K562 (cell line): Measurements from ENCODE around the gene TBX1. TPM values are rescaled to one million over a fixed set of nuclear protein-coding genes. Genes with fewer than 3 reads are reported as not detected.

ENCODE experiments used
- ASH1L ChIP-seq: fragments of 450-650 bp; IDR thresholded peaks from 2 replicates; pipeline ENCODE4 v1.6.1; 2018; ENCODE audit warnings: borderline replicate concordance, mild to moderate bottlenecking, low read depth; ENCODE audit not compliant: partially characterized antibody
- CREB3L1 ChIP-seq: fragments of 450-650 bp; IDR thresholded peaks from 2 replicates; pipeline ENCODE4 v1.6.1; 2014; ENCODE audit warnings: low read depth, mild to moderate bottlenecking, moderate library complexity, borderline replicate concordance
- NCOA2 ChIP-seq, 2 experiments: fragments of 450-650 bp; IDR thresholded peaks; 2 replicates each; pipeline ENCODE4 v1.6.1; 2018; ENCODE audit warnings: mild to moderate bottlenecking in 2 of 2, moderate library complexity in 1 of 2; ENCODE audit not compliant: partially characterized antibody in 2 of 2
- SP2 ChIP-seq: IDR thresholded peaks from 2 replicates; pipeline ENCODE4 v1.6.1; 2011; ENCODE audit warnings: mild to moderate bottlenecking, low read depth, low read length, moderate library complexity; ENCODE audit not compliant: poor library complexity, severe bottlenecking; ENCODE audit errors: extremely low read depth
- ZNF318 ChIP-seq, 2 experiments: fragments of 450-650 bp; IDR thresholded peaks; 2 replicates each; pipeline ENCODE4 v1.6.1; 2016; ENCODE audit warnings: mild to moderate bottlenecking in 2 of 2, borderline replicate concordance in 1 of 2, low read depth in 1 of 2, moderate library complexity in 1 of 2
- polyA plus RNA-seq, 8 experiments: library from polyadenylated mRNA; depleted of rRNA in 4 of 8; stranded (reverse) in 5 of 8; unstranded in 3 of 8; fragments of >200 nt; fragmentation: Nextera tagmentation in 2 of 8; fragmentation: Illumina TruSeq in 1 of 8; extraction: Ambion mirVana in 2 of 8; extraction: Trizol in 1 of 8; gene quantifications; 2 replicates each; pipeline versions ENCODE4 v1.2.1 to v1.2.3, GENCODE V29; 2011 to 2014; ENCODE audit warnings: inconsistent platforms in 1 of 8, missing spikeins in 1 of 8
- total RNA-seq, 7 experiments: library from RNA; depleted of rRNA in 6 of 7; stranded (reverse); fragments of >200 nt in 6 of 7; fragmentation: Illumina TruSeq in 2 of 7; extraction: Trizol in 2 of 7; gene quantifications; 2 replicates each; pipeline versions ENCODE4 v1.2.1 to v1.2.3, GENCODE V29; 2011 to 2021; ENCODE audit warnings: low replicate concordance in 1 of 7
- TF ChIP-seq, protein P1 (sequence below): fragments of 200-400 bp; formaldehyde crosslinking; IDR thresholded peaks from 2 replicates; pipeline ENCODE4 v1.6.1; 2017; ENCODE audit warnings: mild to moderate bottlenecking, low read depth, low read length, moderate library complexity
- TF ChIP-seq, protein P2 (sequence below), 2 experiments: IDR thresholded peaks in 1 of 2; conservative IDR thresholded peaks in 1 of 2; 2 replicates each; pipeline ENCODE4 v1.6.1; 2016; ENCODE audit warnings: low read depth in 2 of 2, mild to moderate bottlenecking in 1 of 2, missing compliant biosample characterization in 1 of 2, missing genetic modification characterization in 1 of 2, moderate library complexity in 1 of 2

Gene TBX1
- total and polyA plus RNA-seq, 9 of the 15 experiments (the other 6 are each of a cell fraction or from before 2014, with no cell fraction given) = 0.07 to 35.0 (median 3.9) TPM

DNA sequence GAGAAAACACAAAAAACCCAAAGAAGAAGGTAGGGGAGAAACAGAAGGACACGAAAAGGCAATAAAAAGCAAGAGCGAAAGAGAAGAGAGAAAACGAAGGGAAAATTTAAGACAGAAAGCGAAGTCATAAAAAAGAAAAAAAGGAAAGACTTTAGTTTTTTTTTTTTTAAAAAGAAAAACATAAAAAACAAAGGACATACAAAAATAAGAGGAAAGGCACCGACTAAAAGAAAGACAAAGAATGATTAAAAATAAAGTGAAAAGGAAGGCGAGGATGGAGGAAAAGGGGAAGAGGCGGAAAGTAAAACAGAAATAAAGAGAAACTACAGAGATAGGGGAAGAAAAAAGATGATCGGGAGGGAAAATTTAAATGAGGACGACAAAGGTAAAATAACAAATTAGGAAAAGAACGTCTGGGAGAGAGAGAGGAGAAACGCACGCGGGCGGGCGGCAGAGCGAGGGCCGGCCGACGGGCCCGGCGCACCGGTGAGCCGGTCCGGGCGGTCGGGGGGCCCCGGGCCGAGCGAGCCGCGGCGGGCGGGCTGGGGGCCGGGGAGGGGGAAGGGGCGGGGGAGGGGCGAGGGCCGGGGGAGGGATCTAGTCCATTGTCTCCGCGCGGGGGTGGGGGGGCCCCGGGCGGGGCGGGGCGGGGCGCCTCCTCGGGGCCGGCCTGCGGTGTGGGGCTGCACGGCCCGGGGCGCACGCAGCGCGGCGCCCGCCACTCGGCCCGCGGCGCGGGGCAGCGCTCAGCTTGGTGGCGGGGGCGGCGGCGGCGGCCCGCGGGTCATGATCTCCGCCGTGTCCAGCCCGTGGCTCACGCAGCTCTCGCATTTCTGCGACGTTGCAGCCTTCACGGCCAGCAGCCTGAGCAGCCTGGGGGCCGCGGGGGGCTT lies at the start of gene TBX1 (continued):
- TF ChIP-seq CREB3L1 (no peak), ASH1L (no peak), ZNF318 (IDR thresholded peaks at IDR 0.05; ENCODE audit: borderline replicate concordance in 1 of 2, low read depth in 1 of 2) (no peak; a peak in 1 of 4 replicates), NCOA2 (IDR thresholded peaks at IDR 0.05; ENCODE audit: partially characterized antibody in 2 of 2) (no peak), SP2 (no peak)
- TF ChIP-seq, protein P1, sequence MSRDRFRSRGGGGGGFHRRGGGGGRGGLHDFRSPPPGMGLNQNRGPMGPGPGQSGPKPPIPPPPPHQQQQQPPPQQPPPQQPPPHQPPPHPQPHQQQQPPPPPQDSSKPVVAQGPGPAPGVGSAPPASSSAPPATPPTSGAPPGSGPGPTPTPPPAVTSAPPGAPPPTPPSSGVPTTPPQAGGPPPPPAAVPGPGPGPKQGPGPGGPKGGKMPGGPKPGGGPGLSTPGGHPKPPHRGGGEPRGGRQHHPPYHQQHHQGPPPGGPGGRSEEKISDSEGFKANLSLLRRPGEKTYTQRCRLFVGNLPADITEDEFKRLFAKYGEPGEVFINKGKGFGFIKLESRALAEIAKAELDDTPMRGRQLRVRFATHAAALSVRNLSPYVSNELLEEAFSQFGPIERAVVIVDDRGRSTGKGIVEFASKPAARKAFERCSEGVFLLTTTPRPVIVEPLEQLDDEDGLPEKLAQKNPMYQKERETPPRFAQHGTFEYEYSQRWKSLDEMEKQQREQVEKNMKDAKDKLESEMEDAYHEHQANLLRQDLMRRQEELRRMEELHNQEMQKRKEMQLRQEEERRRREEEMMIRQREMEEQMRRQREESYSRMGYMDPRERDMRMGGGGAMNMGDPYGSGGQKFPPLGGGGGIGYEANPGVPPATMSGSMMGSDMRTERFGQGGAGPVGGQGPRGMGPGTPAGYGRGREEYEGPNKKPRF = no peak
- TF ChIP-seq, protein P2, sequence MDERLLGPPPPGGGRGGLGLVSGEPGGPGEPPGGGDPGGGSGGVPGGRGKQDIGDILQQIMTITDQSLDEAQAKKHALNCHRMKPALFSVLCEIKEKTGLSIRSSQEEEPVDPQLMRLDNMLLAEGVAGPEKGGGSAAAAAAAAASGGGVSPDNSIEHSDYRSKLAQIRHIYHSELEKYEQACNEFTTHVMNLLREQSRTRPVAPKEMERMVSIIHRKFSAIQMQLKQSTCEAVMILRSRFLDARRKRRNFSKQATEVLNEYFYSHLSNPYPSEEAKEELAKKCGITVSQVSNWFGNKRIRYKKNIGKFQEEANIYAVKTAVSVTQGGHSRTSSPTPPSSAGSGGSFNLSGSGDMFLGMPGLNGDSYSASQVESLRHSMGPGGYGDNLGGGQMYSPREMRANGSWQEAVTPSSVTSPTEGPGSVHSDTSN (CRISPR knock-in tag; IDR thresholded peaks at IDR 0.05; ENCODE audit: low read depth) = no peak
- TF ChIP-seq, protein P2 (tag; conservative IDR thresholded peaks at IDR 0.05; ENCODE audit: low read depth) = no peak
